Central memory CD4-positive, alpha-beta T cell (primary cell): ENCODE data around the gene RAPGEF2.
"Not testable (repeated sequence)": the region's sequence is repeated elsewhere in the genome, so short reads cannot be mapped to it uniquely, and the experiment has no call there.

Experiments used
- DNase-seq: peaks from one replicate; pipeline ENCODE4 v3.0.0; 2022

Gene RAPGEF2

DNA sequence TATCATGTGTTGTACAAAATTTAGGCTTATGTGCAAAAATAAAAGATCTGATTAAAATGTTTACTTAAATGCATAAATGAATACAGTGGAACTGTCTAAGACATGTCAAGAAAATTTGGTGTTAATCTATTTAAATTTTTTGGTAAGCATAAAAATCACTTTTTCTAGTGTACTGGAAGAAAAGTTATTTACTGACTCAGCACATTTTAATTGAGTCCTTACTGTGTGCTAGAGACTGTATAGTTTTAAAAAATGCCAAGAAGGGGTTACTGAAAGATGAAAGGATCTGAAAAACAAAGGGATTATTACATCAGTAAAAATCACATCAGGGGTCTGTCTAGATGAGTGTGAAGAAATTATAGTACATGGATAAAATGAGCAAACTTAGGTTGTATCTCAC is 60.6 kb downstream of the RAPGEF2 start:
- no peak for DNase-seq

DNA sequence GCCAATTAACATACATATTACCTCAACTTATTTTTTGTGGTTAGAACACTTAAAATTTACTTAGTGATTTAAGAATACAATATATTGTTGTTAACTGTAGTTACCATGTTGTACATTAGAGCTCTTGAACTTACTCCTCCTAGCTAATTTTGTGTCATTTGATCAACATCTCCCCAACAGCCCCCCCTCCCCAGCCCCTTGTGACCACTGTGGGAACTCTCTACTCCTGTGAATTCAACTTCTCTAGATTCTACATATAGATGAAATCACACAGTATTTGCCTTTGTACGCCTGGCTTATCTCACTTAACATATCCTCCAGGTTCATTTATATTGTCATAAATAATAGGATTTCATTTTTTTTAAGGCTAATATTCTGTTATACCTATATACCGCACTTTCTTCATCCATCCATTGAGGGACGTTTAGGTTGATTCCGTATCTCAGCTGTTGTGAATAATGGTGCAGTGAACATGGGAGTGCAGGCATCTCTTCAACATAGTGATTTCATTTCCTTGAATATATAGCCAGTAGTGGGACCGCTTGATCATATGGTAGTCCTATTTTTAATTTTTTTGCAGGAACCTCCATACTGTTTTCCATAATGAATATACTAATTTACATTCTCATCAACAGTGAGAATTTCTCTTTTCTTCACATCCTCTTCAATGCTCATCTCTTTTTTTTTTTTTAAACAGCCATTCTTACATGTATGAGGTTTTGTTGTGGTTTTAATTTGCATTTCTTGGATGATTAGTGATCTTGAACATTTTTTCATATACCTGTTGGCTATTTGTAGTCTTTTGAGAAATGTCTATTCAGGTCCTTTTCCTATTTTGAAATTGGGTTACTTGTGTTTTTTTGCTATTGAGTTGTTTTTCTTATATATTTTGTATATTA is 66.8 kb downstream of the RAPGEF2 start:
- DNase-seq, result no peak

DNA sequence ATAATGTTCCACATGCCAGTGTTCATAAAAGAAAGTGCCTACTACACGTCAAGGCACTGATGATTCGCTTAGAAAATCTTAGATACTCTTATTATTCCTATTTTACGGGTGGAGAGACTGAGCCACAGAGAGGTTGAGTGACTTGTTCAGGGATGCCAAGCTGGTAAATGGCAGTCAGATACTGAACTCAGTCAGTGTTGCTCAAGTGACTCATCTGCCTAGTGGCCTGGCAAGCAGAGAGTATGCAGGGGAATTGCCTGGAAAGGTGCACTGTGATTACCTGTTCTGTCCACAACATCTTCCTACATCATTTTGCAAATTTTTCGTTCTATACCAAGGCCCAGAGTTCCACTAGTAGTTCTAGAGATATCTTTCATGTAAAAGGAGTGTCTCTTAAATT is 68.4 kb downstream of the RAPGEF2 start:
- no peak for DNase-seq

DNA sequence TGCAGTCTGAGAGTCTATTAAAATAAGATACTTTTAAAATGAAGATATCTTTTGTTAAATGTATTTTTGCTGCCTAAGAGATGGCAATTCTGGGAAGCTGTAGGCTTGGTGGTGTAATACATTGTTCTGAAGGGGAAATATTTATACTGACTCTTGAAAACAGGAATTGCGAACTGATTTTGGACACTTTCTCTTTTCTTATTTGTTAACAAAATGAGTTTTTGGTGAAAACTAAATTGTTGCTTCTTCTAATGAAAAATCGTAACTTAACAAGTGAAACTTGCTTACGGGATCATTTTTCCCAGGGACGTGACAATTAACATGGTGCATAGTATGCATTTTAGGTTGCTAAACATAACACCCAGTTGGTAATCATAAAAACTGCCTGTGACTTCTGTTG is 71.0 kb downstream of the RAPGEF2 start:
- DNase-seq, result no peak

DNA sequence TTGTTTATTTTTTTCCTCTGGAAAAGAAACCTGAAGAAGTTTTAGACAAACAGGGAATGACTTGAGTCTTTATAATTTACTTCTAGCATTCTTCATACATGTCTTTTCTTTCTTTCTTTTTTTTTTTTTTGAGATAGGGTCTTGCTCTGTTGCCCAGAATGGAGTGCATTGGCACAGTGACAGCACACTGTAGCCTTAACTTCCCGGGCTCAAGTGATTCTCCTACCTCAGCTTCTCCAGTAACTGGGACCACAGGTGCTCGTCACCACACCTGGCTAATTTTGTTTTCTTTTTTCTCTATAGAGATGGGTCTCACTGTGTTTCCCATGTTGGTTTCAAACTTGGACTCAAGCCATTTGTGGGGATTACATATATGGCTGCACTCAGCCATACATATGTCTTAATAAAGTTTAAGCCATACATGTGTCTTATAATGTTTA is 71.8 kb downstream of the RAPGEF2 start:
- no peak for DNase-seq

DNA sequence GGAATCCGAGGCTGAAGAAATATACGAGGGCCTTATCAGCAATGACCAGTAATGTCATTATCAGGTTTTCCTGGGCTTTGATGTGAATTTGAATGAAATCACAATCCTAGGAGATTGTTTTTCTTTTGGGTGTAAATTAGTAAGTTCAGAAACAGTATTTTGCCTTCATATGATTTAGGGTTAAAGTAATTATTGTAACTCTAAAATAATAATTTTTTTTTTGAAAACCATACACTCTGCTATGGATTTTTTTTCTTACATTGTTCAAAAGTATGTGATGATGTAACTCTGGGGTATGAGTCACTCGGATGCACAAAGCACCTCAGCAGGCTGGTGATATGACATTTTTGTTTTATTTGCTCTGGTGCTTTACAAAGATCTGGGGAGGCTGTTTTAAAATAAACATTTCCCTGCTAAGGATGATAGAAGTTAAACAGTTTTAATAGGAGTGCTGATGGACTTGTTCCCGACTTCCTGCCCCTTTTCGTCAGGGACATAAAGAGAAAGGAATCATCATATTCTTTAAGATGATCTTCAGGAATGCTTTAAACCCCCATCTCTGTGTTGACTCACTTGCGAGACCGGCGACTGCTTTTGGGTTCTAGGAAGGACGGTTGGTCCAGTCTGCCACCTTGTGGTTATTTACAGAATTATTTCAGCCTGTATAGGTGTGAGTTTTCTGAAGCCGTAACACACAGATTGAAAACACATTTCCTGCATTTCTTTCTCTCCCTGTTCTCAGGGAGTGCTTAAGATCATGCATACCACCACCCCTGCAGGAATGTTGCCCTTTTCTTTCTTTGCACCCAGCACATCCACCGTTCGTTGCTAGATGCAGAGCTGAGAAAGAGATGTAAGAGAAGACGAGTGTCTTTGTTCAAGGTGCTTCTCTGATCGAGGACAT is 72.5 kb downstream of the RAPGEF2 start:
- DNase-seq, result peak; percentile 56

DNA sequence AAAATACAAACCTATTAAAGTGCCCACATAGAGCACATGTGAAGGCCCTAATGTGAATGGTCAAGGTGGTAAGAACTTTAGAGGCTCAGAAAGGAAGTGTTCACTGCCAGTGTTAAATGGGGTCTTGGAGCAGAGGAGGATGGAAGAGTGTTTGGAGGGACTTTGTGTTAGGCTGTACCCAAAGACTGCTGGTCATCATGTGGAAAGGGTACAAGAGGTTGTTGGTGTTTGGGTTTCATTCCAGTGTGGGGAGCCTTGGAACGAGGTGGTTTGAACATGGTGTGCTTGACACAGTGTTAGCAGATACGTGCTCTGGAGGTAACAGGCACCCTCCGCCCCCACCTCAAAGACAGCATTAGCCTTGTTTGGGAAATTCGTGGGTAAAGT is 73.1 kb downstream of the RAPGEF2 start:
- DNase-seq, result no peak

DNA sequence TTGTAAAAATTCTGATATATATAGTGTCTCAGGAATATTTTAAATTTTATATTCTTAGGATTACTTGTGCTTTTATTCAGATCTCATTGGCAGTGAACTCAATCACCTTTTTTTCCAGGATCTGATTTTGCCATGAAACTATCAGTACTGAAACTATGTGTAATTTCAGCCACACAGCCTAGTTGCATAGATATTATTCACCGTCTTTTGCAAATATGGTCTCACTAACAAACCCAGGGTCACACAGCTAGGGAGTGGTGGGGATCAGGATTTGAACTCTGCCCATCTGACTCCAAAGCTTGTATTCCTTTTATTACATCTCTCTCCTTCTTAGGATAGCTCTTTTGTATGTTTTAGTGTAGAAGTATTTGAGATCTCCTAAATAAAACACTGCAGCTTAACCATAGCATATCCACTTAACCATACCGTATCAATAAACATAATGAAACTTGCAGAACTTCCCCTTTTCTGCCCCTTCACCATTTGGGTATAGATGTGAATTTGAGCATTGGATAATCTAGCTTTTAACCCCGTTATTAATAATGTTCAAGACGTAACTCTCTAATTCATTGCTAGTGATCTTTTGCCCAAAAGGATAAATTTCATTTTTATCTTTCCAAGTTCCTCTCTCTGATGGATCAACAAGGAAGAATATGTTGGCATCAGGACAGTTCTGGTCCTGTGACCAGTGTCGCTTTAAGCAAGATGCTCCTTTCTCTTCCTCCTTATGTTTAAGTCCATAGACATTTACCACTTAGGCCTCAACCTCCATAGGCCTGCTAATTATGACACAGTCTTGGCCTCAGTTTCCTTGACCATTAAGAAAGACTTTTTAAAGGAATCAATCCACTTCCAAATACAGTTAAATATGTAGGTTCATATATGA is 74.6 kb downstream of the RAPGEF2 start:
- DNase-seq, result no peak

DNA sequence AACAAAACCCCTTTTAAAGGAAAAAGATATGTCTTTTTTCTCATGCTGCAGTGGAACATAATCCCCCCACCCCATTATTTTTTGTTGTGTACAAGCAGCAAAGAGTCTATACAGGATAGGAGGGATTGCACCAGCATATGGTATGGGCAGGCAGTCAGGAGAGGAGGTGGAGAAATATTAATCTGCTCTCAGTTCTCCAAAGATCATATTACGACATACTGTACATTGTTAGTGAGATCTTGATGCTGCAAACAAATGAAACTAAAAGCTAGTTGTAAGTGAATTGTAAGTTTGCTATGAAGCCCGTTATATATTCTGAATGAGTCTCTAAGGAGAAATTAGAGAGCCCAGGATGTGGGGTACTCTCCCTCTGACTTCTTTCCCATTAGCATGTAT is 75.3 kb downstream of the RAPGEF2 start:
- no peak for DNase-seq

DNA sequence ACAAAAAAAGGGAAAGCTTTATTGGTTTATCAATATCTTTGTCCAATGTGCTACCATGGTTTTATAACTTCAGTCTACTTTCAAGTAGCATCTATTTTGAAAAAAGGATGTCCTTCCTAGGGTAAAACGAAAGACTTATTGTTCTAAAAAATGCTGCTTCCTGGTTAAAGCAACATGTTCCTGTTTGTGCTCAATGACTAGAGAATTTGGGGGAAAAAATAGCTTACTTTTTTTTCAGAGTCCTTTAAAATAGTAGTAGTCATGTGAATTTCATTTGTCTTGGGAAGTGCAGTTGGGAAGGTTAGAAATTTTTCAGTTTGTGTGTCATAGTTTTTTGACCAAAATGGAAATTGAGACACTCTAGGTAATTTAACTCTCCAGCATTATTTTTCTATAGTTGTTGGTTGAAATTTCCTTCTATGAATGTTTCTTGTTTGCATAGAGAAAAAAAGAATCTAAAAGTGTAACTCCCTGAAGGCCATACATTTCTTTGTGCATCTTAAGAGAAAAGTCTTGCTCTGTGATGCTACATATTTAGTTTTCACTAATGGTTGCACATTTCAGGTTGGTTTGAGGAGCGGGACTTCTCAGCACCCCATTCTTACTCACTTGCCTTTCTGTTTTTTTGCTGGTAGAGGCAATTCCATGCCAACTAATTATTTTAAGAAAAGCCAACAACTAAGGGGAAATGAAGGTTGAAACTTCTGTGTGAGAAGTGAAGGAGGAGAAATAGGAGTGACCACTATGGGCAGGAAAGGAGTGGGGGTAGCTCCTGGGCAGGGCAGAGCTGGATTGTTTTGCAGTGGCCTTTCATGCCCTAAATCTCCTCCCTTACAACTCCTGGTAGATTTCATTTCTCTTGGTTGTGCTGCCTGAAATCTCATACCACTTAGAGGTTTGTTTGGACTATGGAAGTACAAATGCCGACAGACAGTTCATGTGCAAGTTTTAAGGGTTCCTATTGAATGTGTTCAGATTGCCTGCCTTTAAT is 76.4 kb downstream of the RAPGEF2 start:
- no peak for DNase-seq

DNA sequence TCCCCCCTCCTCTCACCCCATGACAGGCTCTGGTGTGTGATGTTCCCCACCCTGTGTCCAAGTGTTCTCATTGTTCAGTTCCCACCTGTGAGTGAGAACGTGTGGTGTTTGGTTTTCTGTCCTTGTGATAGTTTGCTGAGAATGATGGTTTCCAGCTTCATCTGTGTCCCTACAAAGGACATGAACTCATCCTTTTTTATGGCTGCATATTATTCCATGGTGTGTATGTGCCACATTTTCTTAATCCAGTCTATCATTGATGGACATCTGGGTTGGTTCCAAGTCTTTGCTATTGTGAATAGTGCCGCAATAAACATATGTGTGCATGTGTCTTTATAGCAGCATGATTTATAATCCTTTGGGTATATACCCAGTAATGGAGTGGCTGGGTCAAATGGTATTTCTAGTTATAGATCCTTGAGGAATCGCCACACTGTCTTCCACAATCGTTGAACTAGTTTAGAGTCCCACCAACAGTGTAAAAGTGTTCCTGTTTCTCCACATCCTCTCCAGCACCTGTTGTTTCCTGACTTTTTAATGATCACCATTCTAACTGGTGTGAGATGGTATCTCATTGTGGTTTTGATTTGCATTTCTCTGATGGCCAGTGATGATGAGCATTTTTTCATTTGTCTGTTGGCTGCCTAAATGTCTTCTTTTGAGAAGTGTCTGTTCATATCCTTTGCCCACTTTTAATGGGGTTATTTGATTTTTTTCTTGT is 81.2 kb downstream of the RAPGEF2 start:
- DNase-seq, result not testable (repeated sequence)

DNA sequence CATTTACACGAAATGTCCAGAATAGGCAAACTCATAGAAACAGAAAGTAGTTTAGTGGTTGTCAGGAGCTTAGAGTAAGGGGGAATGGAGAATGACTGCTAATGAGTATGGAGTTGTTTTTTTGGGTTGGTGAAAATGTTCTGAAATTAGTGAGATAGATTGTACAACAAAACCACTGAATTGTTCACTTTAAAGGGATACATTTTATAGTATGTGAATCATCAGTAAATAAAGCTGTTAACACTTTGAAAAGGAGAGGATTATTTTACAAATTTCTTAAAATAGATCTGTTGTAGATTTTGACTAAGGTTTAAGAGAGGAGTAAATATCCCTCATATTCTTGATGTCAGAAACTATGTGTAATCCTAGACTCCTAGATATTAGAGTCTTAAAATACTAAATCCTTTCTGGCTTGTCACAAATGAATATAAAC is 82.7 kb downstream of the RAPGEF2 start:
- DNase-seq, result no peak

DNA sequence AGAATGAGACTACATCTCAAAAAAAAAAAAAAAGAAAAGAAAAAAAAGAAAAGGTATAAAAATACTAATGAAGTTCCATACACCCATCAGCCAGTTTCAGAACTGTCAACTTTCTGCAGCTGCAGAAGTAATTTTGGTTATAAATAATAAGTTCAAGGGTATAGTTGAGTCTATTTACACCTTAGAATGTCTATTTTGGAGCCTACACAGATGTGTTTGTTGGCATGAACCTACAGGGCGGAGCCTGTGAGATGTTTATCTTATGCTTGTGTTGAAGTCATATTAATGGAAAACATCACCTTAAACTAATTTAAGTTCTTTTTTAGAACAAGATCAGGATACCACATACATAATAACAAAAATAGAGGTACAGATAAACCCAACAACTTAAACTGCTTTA is 85.8 kb downstream of the RAPGEF2 start:
- no peak for DNase-seq

DNA sequence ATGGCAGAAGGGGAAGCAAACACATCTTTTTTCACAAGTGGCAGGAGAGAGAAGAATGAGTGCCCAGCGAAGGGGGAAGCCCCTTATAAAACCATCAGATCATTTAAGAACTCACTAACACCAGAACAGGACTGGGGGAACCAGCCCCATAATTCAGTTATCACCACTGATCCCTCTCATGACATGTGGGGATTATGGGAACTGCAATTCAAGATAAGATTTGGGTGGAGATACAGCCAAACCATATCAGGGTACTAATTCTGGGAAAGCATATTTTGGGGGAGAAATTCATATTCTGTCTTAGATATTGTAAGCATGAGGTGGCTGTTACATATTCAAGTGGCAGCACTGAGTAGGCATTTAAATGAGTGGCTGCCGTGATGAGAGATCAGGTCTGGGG is 87.8 kb downstream of the RAPGEF2 start:
- no peak for DNase-seq

DNA sequence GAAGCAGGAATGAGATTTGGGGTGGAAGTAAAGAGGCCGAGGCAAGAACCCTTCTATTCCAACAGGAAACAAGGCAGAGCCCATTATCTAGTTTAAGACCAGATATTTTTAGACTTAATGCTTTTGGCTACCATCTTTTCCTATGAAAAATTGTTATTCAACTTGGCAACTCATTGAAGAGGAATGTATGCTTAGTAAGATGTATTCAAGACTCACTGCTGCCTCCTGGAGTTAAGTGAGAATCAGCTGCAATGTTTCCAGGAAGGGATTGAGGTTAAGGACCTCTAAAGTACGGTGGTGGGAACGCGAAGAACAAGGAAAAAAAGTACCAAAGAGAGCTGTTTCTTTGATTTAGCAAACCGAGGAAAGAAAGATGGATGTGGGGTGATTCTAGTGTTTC is 89.1 kb downstream of the RAPGEF2 start:
- DNase-seq, result no peak

DNA sequence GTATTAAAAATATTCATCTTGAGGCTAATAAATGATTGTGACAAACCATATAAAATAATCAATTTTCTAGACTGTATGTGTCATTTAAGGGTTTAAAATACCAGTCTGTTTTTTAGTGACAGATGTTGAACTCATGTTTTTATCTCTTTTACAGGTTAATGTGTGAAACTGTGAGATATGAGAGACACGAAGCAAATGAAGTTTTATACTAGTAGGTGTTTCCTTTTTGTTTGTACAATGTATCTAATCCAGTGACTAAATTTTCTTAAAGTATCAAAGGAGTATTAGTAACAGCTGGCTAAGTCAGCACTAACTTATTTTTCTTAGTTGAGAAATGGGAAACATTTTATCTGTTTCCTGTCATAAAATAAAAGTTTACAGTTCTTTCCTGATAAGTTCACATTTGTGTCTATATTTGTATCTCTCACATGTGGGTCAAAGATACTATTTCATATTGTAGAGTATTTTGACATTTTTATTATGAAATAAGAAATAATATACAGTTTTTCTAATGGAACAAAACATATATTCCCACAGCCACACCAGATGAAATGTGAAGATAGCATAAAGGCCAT is 90.3 kb downstream of the RAPGEF2 start:
- no peak for DNase-seq

DNA sequence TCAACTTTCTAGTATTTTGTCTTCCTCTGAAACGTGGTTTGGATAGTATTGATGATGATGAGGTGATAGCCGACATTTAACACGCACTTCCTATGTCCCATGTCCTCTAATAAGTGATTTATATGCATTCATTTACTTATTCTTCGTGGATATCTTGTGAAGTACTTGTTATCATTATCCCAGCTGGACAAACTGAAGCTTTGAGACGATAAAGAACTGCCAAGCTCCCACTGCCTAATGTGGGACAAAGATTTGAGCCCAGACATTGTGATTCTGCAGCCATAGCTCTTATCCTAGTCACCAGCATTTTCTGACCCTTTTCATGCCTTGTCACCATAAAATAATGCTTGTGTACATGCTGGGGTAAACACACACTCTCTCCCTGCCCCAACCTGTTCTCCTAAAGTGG is 92.5 kb downstream of the RAPGEF2 start:
- DNase-seq, result no peak

DNA sequence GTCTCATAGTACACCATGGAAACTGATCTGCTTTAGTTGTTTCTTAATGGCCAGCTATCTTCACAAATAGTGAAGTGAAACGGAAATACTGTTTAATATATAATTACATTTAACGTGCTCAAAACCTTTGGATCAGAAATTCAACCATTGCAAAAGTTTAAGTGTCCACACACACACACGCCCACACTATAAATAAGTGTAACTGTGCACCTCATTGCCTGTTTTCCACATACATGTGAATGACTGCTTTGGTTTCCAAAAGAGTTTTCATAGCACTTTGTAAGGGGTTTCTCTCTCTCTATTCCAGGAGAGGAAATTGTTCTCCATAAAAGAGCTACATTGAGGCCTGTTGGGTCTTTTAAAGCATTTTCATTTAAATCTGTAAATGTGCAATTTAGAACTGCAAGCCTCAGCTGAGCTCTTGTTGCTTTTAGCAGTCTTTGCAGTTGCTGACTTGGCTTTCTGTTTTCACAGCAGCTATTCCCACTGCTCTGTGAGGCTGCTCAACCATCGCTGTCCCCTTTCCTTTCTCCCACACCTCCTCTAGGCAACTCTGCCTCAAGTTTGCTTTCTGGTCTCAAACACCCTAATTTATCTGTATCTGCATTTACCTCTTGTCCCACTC is 94.5 kb downstream of the RAPGEF2 start:
- no peak for DNase-seq

DNA sequence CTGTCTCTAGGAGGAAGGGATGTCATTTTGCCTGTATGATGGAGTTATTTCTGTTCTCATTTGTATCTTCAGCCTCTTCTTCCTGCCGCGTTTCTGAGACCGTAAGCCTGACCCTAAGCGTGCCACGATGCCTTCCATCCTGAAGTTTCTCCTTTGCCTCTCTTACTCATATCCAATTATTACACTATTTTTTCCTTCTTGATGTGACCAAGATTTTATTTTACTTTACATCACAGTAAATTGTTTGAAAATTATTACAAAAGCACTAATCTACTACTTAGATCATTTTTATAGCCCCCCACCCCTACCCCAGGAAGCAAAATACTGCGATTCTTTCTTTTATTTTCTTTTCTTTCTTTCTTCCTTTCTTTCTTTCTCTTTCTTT is 95.0 kb downstream of the RAPGEF2 start:
- DNase-seq, result no peak

DNA sequence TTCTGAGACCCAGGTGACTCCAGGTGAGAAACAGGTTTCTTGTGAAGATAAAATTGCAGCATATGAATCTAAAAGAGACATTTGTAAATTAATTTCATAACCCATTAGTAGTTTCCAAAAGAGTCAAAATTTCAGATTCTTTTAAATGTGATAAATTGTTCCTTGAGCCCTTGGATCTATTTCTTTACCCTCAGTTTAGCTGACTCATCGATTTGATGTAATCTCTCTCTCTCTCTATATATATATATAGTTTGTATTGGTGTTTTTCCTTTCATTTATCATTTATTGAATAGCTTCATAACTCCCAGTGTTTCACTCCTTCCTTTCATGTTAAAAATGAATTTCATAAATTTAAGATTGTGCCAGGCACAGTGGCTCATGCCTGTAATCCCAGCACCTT is 96.9 kb downstream of the RAPGEF2 start:
- no peak for DNase-seq
